Right kidney (tissue), 9 donors: ENCODE results near the gene VAPB.
A peak's percentile ranks its signal among the peaks of the same experiment; 100 is the strongest.
"Not testable (repeated sequence)": the region's sequence is repeated elsewhere in the genome, so short reads cannot be mapped to it uniquely, and the experiment has no call there.

Source experiments
- DNase-seq: peaks from one replicate; pipeline ENCODE4 v3.0.0-alpha.2; 2016
- long read RNA-seq, 8 donors: transcript quantifications; one replicate each; lab custom pipeline, GENCODE V29; 2026

VAPB gene, protein sequence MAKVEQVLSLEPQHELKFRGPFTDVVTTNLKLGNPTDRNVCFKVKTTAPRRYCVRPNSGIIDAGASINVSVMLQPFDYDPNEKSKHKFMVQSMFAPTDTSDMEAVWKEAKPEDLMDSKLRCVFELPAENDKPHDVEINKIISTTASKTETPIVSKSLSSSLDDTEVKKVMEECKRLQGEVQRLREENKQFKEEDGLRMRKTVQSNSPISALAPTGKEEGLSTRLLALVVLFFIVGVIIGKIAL
- long read RNA-seq, donor 1, full-length matches to known transcripts, result 13 of 42 reads
- long read RNA-seq, donor 1, partial matches to known transcripts, result 29 of 42 reads
- long read RNA-seq, donor 1, other reads (novel, unspliced or antisense), result 0 of 42 reads
- long read RNA-seq, donor 2, full-length matches to known transcripts, result 5 of 21 reads
- long read RNA-seq, donor 2, partial matches to known transcripts, result 16 of 21 reads
- long read RNA-seq, donor 2, other reads (novel, unspliced or antisense), result 0 of 21 reads
- long read RNA-seq, donor 3, full-length matches to known transcripts, result 11 of 25 reads
- long read RNA-seq, donor 3, partial matches to known transcripts, result 14 of 25 reads
- long read RNA-seq, donor 3, other reads (novel, unspliced or antisense), result 0 of 25 reads
- long read RNA-seq, donor 4, full-length matches to known transcripts, result 17 of 17 reads
- long read RNA-seq, donor 4, partial matches to known transcripts, result 0 of 17 reads
- long read RNA-seq, donor 4, other reads (novel, unspliced or antisense), result 0 of 17 reads
- long read RNA-seq, donor 5, full-length matches to known transcripts, result 18 of 53 reads
- long read RNA-seq, donor 5, partial matches to known transcripts, result 35 of 53 reads
- long read RNA-seq, donor 5, other reads (novel, unspliced or antisense), result 0 of 53 reads
- long read RNA-seq, donor 6, full-length matches to known transcripts, result 11 of 46 reads
- long read RNA-seq, donor 6, partial matches to known transcripts, result 35 of 46 reads
- long read RNA-seq, donor 6, other reads (novel, unspliced or antisense), result 0 of 46 reads
- long read RNA-seq, donor 7, full-length matches to known transcripts, result 18 of 29 reads
- long read RNA-seq, donor 7, partial matches to known transcripts, result 6 of 29 reads
- long read RNA-seq, donor 7, other reads (novel, unspliced or antisense), result 5 of 29 reads
- long read RNA-seq, donor 8, full-length matches to known transcripts, result 16 of 16 reads
- long read RNA-seq, donor 8, partial matches to known transcripts, result 0 of 16 reads
- long read RNA-seq, donor 8, other reads (novel, unspliced or antisense), result 0 of 16 reads

DNA sequence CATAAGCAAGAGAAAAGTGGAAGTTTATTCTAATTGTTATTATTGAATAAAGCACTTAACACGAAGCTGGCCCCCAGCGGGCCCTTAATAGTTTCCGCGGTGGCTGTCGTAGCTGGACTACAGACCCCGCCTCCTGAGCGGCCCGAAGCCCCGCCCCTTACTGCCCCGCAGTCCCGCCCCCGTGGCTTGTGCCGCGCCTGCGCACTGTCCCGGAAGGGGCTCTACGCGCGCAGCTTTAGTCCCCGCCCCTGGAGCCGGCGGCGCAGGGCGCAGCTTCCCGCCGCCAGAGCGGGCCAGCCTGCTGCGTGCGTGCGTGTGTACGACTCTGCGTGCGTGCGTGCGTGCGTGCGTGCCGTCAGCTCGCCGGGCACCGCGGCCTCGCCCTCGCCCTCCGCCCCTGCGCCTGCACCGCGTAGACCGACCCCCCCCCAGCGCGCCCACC, at the start of gene VAPB:
VAPB (plus strand) TSS at position 348 of the 442 bp plus-strand sequence. CDS start 231 bp downstream, outside the sequence.
- DNase-seq, result peak; percentile 81

DNA sequence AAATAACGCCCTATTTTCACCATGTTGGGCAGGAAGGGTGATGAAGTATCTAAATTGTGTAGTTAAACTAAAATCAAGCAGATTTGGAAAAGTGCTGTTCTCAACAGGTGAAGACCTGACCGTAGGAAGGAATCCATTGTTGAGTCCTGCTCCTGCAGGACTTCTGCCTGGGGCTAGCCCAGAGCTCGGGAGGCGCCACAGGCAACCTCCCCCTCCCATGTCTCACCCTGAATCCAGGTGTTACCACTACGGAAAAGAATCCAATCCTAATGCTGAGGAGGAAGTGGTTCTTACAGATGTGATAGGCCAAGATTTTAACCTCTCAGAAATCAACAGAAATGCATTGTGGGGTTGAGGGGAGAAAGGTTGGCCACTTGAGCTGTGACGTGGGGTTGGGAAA, 49.3 kb upstream of the VAPB start:
- DNase-seq, result no peak

DNA sequence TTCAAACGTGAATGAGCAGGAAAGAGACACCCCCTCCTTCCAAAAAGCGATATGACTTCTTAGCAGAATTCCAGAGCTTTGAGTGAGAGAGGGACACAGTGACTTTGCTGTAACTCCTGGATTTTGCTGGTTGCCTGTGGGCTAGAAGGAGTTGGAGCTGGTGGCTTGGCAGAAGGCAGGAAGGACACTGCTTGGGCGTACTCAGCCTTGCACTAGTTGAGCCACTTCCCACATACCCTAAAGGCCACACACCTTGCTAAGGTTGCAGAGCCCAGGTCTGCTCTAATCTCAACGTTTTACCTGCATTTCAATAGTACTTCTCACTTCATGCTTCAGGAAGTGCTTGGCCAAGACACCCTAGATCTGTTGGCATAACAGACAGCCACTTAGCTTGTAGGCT, 48.9 kb upstream of the VAPB start:
- no peak for DNase-seq

DNA sequence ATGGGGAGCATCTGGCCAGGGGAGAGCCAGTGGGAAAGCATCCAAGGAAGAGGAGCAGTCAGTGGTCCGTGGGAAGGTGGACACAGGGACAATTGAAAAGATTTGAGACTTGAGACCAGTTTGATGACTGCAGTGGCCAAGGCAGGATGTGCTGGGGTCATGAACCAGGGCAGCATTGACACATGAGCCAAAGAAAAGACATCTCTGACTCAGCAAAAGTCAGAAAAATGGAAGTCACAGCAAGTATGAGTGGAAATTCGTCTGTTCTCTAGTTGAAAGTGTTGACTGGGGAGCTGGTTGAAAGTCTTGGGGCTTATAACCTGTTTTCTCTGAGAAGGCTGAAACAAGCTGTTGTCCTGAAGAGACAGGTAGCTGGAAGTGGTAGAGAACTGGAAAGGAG, 48.2 kb upstream of the VAPB start:
- DNase-seq, result no peak

DNA sequence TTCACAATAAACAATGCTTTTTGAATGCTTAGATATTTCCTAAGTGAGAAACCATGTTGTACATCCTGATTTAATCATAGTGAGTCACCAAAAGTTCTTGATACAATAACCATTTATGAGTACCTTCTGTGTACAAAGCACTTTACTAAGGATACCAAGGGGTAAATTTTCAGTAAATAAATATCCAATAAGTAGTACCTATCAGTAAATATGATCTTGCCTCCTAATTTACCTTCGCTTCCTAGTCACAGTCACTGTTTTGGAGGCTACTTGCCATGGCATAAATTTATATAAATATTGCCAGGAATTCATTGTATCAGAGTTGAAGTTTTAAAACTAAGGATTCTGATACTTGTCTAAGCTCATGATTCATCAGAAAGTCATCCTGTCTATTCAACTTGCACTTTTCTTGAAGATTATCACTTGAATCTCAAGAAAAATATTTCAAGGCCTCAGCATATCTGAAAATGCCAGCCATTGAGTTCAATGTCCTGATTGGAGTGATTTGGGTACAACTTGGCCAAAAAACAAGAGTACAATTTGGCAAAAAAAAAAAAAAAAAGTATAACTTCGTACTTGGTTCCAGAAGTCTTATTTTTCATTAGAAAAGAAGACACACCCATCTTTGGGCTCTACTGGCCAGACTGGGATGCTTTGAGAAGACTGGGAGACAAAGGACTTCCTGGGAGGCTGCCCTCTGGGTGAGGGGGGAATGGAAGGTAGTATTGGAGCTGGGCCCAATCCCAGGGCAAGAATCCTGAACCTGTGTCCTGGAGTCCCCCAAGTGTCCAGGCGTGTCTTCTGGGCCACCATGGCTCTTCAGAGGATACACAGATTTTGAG, 46.7 kb upstream of the VAPB start:
- no peak for DNase-seq

DNA sequence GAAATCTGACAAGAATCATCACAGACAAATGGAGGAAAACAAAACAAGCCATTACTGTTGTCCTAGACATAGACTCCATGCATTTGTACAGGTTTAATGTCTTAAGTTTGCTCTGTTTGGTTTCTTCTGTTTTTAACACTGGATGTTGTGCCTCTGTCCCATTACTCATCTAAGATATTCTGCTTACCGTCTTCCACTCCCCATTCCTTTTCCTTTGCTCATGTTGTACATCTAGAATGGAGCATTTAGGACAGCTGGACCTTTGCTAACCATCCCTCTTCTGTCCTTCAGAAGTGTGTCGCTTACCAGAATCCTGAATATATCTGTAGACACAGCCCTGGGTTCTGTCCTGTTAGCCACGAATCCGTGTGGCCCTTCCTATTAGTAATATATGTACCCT, 44.3 kb upstream of the VAPB start:
- DNase-seq, result no peak

DNA sequence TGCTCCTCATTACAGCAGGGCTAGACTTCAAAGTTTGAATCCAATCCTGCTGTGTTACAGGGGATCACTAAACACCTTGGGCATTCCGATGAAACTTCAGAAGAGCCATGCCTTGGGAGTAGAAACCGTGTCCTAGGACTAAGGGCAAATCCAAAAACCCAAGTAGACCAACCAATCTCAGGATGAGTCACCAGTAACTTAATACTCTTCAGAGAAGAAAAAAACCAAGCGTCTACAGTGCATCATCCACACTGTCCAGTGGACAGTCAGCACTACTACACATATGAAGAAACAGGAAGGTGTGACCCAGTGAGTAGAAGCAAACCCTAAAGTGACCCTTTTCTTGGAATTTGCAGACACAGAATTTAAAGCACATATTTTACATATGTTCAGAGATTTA, 39.5 kb upstream of the VAPB start:
- DNase-seq, result no peak

DNA sequence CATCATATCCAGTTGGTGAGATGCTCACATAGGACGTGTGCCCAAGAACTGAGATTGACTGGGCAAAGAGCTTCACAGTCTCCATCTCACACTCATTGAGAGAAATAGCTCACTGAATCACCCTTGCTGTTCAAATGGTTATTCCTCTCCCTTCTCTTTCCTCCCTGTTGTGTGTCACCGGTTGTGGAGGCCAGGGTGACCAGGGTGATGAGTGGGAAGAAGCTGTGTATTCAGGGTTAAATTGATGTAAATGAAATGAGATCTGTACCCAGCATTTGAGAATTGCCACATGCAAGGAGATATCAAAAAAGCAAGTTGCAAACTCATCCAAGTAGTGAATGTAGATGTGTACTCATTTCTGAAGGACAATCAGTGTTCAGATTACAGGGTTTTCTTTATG, 36.6 kb upstream of the VAPB start:
- no peak for DNase-seq

DNA sequence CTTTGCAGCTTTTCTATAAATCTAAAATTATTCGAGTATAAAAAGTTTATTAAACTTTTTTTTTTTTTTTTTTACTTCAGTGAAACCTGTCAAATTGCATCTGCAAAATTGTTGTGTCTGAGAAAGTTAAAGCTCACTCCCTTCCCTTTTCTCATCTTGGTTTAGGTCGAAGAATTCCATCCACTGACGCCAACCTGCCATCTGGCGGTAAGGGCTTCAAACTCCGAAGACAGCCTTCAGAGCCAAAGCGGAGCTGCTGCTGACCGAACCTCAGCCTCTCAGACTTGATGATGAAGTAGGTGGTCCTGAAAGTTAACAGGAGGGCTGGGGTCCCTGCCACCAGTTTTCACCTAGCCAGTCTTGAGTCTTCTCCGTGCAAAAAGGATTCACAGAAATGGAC, 29.6 kb upstream of the VAPB start:
- no peak for DNase-seq

DNA sequence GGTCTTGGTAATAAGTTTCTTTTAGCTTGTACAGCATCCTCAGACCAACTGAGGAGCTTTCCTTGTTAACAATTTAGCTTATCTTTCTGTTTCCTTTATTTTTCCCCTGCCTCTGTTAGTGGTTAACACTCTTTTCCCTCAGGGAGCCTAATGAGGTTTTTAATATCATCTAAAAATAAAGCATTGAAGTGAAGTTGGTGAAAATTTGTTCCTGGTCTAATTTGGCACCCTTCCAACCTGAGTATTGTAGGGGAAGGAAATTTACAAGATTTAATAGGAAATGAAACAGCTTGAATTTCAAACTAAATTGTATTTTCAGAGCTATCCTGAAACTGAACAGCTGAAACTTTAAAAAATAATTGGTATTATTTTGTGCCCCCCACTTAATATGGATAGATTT, 28.1 kb upstream of the VAPB start:
- DNase-seq, result no peak

DNA sequence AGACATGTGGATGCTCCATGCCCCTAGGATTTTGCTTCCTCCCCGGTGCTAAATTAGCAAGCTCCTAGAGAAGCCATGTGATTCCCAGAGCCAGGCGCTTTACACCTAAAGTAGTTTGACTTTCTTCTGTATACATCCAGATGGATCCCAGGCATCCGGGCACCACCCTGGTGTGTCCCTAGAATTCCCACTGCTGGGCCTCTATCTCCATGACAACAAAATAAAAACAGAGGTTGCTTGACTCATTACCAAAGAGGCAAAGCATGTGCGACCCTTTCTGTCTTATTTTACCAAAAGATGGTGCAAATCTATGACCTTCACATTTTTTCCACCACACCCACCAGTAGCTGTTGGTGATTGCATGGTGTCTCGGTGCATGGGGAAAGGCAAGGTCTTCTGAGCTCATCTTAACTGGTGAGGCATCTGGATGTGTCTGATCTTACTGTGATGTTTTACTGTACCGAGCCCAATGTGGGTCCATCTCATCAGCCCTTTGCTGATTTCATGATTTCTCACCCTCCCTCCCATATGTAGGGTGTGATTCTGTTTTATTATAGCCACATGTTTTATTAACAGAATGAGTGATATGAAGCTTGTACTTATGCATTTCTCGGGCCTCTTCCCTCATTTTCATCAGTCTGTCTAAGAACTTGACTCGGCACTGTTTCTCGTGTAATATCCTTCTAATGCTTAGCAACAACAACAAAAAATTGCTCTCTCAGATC, 27.4 kb upstream of the VAPB start:
- DNase-seq, result no peak

DNA sequence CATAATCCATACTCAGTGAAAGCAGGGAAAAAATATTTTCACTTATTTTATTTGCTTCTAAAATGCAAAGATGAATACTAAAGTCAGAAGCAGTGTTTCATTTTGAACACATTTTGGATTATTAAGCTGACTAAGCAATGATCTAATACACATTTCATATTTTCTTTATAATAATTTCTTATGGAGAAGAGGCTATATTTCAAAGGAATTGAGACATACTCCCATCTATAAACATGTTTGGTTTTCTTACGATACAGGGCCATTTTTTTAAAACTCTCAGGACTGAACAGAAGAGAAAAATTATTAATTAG, 26.9 kb upstream of the VAPB start:
- no peak for DNase-seq

DNA sequence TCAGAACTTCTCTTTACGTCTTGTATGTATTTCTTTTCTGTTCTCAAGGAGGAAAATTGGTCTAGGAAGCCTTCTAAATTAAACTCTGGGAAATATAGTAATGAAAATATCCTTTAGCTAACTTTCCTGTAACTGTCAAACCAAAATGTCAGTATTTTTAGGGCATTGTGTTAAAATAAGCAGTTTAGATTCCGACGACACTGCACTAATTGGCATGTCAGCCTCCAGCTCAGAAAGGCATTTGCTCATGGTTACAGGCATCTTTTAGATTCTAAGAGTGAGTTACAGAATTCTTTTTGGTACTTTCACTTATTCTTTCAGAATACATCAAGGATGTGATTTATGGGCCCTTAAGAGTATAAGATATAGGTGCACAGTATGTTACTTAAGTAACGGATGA, 26.1 kb upstream of the VAPB start:
- no peak for DNase-seq

DNA sequence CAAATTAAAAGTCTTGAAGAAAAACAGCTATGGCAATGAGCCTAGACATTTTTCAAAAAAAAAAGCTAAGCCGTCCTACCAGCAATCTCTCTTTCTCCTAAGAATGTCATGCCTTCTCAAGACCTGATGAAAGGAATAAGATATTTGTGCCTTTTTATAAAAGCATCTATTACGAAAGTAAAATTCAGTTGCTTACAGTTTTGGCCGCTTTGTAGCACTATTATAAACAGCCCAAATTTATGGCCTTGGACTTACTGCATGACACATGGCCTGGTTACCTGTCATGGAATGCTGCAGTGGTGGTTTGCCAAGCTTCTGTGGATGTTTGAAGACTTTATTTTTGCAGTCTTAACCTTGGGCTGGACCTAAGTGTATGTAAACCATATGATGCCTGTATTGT, 22.2 kb upstream of the VAPB start:
- DNase-seq, result no peak

DNA sequence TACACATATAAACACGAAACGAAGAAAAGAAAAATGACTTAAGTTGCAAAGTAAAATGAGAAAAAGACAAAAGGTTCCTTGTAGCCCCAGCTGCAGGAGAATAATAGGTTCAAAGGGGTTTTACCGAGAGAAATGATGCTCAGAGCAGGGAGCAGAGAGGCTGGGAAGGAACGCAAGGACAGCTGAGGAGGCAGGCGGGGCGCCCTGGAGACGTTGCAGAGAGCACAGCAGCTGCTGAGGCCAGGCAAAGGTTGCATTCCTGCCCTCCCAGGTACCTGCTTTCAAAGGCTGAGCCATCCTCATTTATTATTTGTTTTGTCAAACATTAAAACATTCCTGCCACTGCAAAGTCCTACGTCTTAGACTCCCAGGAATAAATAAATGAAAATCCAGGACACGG, 16.2 kb upstream of the VAPB start:
- no peak for DNase-seq

DNA sequence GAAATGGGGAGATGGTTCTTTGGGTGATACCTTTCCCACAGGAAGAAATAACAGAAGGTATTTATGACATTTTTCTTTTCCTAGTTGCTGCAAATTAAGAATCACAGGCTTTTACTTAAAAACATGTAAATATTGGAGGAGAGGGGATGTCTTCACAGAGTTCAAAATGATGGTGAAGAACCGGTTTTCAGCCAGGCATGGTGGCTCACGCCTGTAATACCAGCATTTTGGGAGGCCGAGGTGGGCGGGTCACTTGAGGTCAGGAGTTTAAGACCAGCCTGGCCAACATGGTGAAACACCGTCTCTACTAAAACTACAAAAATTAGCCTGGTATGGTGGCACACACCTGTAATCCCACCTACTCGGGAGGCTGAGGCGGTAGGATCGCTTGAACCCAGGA, 15.7 kb upstream of the VAPB start:
- DNase-seq, result not testable (repeated sequence)

DNA sequence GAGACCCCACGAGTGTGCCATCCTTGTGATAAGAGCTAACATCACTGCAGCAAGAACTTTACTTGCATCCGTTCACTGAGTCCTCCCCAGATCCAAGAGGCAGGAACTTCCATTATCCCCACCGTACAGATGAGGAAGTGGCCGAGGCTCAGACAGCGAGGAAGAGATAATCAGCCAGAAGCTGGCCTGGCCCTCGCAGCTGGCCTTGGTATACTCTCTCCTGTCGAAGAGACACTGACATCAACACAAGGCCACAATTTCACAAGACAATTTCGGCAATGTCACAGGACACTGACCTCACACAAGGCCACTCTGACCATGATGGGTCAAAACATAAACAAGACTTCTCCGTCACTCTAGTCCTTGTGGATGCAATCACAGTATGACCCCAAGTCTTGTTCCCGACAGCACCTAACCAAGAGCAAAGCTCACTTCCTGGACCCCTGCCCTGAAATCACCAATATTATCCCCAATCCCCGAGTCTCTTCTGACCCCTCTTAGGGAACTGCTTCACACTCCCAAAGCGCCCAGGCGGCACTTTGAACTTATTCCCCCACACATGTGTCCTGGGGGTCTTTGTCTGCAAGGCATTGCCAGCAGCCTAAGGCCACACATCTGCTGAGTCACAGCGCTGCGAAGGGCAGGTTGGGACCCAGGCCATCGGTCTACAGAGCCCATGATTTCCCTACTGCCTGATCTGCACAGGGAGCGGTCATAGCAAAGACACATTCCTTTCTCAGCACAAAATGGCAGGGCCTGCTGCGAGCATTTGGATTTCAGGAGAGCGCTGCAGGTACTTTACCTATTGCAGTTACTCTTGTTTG, 14.8 kb upstream of the VAPB start:
- DNase-seq, result no peak

DNA sequence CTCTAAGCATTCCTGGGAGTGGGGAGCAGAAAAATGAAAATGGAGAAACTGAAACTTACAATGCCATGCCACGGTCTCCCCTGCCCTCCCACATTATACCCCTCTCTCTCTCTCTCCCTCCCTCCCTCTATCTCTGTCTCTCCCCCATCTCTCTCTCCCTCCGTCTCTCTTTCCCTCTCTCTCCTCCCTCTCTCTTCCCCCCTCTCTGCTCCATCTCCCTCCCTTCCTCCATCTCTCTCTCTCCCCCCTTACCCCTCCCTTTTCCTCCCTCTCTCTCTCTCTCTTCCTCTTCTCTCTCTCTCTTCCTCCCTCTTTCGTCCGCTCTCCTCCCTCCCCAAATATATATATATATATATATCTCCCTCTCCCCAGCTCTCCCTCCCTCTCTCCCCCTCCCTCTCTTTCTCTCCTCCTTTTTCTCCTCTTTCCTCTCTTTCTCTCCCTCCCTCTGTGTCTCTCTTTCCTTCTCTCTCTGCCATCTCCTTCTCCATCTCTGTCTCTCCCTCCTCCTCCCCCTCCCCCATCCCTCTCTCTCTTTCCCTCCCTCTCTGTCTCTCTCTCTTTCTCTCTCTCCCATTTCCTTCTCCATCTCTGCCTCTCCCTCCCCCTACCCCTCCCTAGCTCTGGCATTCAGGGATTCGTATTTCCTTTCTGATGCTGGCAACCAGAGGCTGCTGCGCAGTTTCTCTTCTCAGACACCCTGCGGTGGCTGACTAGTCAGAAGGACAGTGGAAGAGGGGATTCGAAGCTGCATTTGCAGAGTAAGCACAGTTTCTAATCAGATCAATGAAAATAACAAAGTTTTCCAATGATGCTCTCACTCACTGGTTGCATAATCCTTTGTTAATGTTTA, 13.9 kb upstream of the VAPB start:
- no peak for DNase-seq

DNA sequence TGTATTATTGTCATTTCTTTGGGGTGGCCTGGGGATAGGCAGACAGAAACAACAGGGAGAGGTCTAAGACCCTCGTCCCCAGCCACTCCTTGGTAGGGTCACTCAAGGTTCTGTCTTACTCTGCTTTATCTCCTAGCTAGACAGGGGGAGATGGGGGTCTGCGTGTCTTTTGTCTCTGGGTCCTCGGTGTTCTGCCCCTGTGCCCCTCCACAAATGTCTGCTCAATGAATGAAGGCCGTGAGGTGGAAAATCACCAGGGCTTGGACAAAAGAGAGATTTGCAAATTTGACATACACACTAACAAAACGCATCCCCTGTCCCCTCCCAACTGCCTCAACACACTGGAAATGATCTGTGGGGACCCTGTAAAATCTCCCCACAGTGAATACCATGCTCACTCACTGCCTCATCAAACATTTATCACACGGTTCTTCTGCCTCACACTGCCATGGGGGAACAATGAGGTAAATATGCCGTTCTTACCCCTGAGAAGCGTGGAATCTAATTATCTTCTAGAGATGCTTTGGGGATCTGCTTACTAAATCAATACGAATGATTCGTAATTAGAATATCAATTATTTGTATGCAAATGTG, 13.2 kb upstream of the VAPB start:
- no peak for DNase-seq
